Effector memory CD4-positive, alpha-beta T cell (primary cell): ENCODE measurements around the gene KRR1.

ENCODE experiments used
- DNase-seq, 3 donors: peaks; one replicate each; pipeline ENCODE4 v3.0.0-alpha.2; 2020
- H3K27ac ChIP-seq: 2 replicates; pipeline ENCODE4 v1.7.0; 2013; ENCODE audit warnings: mild to moderate bottlenecking, low read length, moderate library complexity; ENCODE audit not compliant: insufficient read depth, poor library complexity, severe bottlenecking
- H3K27me3 ChIP-seq: replicated peaks from 2 replicates; pipeline ENCODE4 v1.7.0; 2013; ENCODE audit warnings: mild to moderate bottlenecking, low read length; ENCODE audit not compliant: insufficient read depth, control insufficient read depth, poor library complexity, severe bottlenecking
- H3K36me3 ChIP-seq: 2 replicates; pipeline ENCODE4 v1.7.0; 2013; ENCODE audit warnings: mild to moderate bottlenecking, low read length, moderate library complexity; ENCODE audit not compliant: control insufficient read depth, insufficient read depth
- H3K4me1 ChIP-seq: 2 replicates; pipeline ENCODE4 v1.7.0; 2013; ENCODE audit warnings: low read length, mild to moderate bottlenecking; ENCODE audit not compliant: control insufficient read depth, insufficient read depth, poor library complexity, severe bottlenecking
- H3K4me3 ChIP-seq: 2 replicates; pipeline ENCODE4 v1.7.0; 2013; ENCODE audit warnings: low read length, low read depth, mild to moderate bottlenecking; ENCODE audit not compliant: insufficient read depth, poor library complexity, severe bottlenecking
- H3K9me3 ChIP-seq: 2 replicates; pipeline ENCODE4 v1.7.0; 2013; ENCODE audit warnings: mild to moderate bottlenecking, low read length, moderate library complexity; ENCODE audit not compliant: control insufficient read depth

The KRR1 gene

GRCh38 chr12:75480469-75480949 is 30.9 kb downstream of the KRR1 start, which contains the start of gene GLIPR1:
TSS of gene GLIPR1 (plus strand) at chr12:75480755. CDS start at chr12:75480881, 126 bp downstream.
- Histone ChIP-seq H3K36me3 (no peaks in the 10 kb centered on the region), H3K27me3 (no peaks in the 10 kb centered on the region), H3K27ac (peak within 1 kb of the TSS; percentile 87), H3K9me3 (no peaks in the 10 kb centered on the region), H3K4me1 (peaks cover 57% of the 10 kb centered on the region), H3K4me3 (peak within 1 kb of the TSS; percentile 58)
- peak; percentile 43 to 55 (median 43) for DNase-seq

GRCh38 chr12:75479963-75480461 is 31.4 kb downstream of the KRR1 start:
- no peaks in the 10 kb centered on the region for H3K9me3 ChIP-seq
- H3K4me1 ChIP-seq, result peaks cover 57% of the 10 kb centered on the region
- H3K27ac ChIP-seq, result peak overlapping the region; percentile 87
- DNase-seq, result no peak
- peak overlapping the region; percentile 58 for H3K4me3 ChIP-seq
- H3K36me3 ChIP-seq, result no peaks in the 10 kb centered on the region
- H3K27me3 ChIP-seq, result no peaks in the 10 kb centered on the region

DNA sequence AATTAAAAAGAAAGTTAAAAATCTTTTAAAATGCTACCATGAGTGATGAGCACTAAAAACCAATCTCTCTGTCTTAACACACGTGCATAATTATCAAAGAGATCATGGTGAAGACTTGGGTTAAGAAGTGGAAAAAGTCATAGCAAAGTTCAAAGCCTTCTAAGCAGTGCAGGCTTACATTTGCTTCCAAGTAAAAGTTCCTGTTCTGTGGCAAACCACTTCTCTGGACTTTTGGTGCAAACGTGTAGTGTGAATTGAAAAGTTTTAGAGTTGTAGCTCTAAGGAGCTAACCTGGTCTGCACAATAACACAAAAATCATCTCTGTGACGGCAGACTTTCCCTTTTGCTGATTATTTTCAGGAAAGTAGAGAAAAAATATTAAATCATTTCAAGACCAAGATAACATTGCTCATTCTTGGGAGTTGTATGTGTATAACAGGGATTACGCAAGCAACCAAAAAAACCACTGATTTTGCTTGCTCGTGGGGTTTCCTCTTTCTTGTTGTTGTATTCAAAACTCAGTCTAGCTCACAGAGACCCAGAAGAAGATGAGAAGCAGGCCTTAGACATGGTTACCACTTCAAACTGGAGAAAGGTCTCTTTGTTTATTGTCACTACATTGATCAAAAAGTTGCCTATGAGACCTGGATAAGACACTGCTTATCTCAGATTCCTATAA is 33.2 kb downstream of the KRR1 start:
- H3K27ac ChIP-seq, result peak overlapping the region; percentile 87
- no peak overlapping the region for H3K4me3 ChIP-seq
- peaks cover 42% of the 10 kb centered on the region for H3K4me1 ChIP-seq

DNA sequence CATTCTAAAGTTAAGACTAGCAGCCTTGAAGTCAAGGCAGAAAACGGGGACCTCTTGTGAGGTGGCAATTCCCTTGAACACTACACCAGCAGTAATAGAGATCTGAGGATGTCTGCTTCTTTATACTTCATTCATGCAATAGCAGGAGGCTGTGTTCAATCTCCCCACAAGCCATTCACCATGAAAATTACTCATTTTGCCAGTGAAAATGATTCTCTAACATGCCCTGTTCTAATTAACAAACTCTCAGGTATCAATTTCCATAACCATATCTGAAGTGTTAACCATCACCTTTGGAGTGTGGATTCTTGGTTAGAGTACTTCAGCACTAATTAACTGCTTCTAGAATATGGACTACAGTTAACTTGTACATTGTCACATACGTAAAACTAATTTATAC is 34.3 kb downstream of the KRR1 start:
- Histone ChIP-seq H3K27me3 (no peaks in the 10 kb centered on the region), H3K27ac (peak overlapping the region; percentile 87), H3K9me3 (no peaks in the 10 kb centered on the region), H3K36me3 (no peaks in the 10 kb centered on the region), H3K4me3 (no peak overlapping the region), H3K4me1 (peaks cover 35% of the 10 kb centered on the region)
- DNase-seq, result no peak

More for the DNA sequence above, 33.2 kb downstream of the KRR1 start:
- H3K9me3 ChIP-seq, result no peaks in the 10 kb centered on the region
- H3K27me3 ChIP-seq, result no peaks in the 10 kb centered on the region
- H3K36me3 ChIP-seq, result no peaks in the 10 kb centered on the region
- DNase-seq, result no peak

GRCh38 chr12:75476071-75476470 is 35.3 kb downstream of the KRR1 start:
- Histone ChIP-seq H3K36me3 (no peaks in the 10 kb centered on the region), H3K4me1 (peaks cover 27% of the 10 kb centered on the region), H3K4me3 (no peak overlapping the region), H3K27ac (no peak overlapping the region), H3K27me3 (no peaks in the 10 kb centered on the region), H3K9me3 (no peaks in the 10 kb centered on the region)
- no peak for DNase-seq

DNA sequence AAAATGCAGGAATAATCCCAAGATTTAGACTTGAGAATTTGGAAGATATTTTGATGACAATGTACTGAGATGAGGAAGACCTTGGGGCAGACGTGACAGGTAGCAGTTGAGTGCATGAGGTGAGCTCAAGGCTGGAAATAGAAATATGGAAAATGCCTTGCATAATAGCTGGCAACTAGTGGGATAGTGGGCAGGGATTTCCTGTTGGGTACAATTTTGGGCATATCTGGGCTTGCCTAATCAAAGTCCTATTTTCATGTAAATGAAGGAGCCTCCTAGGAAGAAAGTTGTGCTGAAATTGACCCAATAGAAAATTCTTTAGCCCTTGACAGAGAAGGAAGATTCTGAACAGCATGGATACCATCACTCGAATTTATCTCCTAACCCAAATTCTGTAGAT is 37.3 kb downstream of the KRR1 start:
- H3K27me3 ChIP-seq, result no peaks in the 10 kb centered on the region
- no peak overlapping the region for H3K27ac ChIP-seq
- no peaks in the 10 kb centered on the region for H3K9me3 ChIP-seq
- no peak for DNase-seq
- no peak overlapping the region for H3K4me3 ChIP-seq
- H3K4me1 ChIP-seq, result peaks cover 16% of the 10 kb centered on the region
- no peaks in the 10 kb centered on the region for H3K36me3 ChIP-seq

- no peaks in the 10 kb centered on the region for H3K36me3 ChIP-seq
- no peak overlapping the region for H3K27ac ChIP-seq
Measured at GRCh38 chr12:75471902-75472890, 39.2 kb downstream of the KRR1 start.

DNA sequence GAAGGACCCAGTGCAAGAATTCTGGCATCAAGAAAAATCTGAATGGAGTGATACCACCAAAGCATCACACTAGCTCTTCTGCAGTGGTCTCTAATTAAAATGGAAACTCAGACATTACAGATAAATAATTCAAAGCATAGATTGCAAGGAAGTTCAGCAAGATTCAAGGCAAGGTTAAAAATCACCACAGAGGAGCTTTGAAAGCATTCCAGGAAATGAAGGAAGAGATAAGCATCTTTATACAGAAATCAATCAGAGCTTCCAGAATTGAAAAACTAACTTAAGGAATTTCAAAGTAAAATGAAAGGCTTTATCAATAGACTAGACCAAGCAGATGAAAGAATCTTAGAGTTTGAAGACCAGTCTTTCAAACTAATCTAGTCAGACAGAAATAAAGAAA is 51.2 kb downstream of the KRR1 start:
- no peaks in the 10 kb centered on the region for H3K36me3 ChIP-seq
- no peak overlapping the region for H3K4me3 ChIP-seq
- H3K4me1 ChIP-seq, result peaks cover 21% of the 10 kb centered on the region
- H3K9me3 ChIP-seq, result no peaks in the 10 kb centered on the region
- DNase-seq, result no peak
- H3K27me3 ChIP-seq, result no peaks in the 10 kb centered on the region
- no peak overlapping the region for H3K27ac ChIP-seq

More at GRCh38 chr12:75471902-75472890, 39.2 kb downstream of the KRR1 start:
- H3K9me3 ChIP-seq, result no peaks in the 10 kb centered on the region
- no peak for DNase-seq
- no peaks in the 10 kb centered on the region for H3K27me3 ChIP-seq
- H3K4me1 ChIP-seq, result peaks cover 3% of the 10 kb centered on the region
- H3K4me3 ChIP-seq, result no peak overlapping the region

GRCh38 chr12:75459755-75460154 is 51.7 kb downstream of the KRR1 start:
- no peak for DNase-seq
- H3K27me3 ChIP-seq, result no peaks in the 10 kb centered on the region
- no peak overlapping the region for H3K4me3 ChIP-seq
- no peaks in the 10 kb centered on the region for H3K36me3 ChIP-seq
- H3K4me1 ChIP-seq, result peaks cover 21% of the 10 kb centered on the region
- no peak overlapping the region for H3K27ac ChIP-seq
- no peaks in the 10 kb centered on the region for H3K9me3 ChIP-seq
